ENCODE measurements around the gene PDZRN4.

- TF ChIP-seq CTCF (IDR thresholded peaks at IDR 0.05; ENCODE audit: insufficient read depth, low read length, poor library complexity, severe bottlenecking) (no peak), EZH2phosphoT487 (conservative IDR thresholded peaks at IDR 0.05; ENCODE audit: low read length) (no peak)
Observed at GRCh38 chr12:41527534-41528116, 339.5 kb downstream of the PDZRN4 start.
